DMS114 treated with DMSO at 0.1 percent for 48 hours (cell line): ENCODE data around the gene PRKG1.
A peak's percentile ranks its signal among the peaks of the same experiment; 100 is the strongest.

Source experiments
- DNase-seq: peaks from one replicate; lab custom pipeline; 2025; ENCODE audit not compliant: unreplicated experiment; lab: John Stamatoyannopoulos, UW

Gene PRKG1

DNA sequence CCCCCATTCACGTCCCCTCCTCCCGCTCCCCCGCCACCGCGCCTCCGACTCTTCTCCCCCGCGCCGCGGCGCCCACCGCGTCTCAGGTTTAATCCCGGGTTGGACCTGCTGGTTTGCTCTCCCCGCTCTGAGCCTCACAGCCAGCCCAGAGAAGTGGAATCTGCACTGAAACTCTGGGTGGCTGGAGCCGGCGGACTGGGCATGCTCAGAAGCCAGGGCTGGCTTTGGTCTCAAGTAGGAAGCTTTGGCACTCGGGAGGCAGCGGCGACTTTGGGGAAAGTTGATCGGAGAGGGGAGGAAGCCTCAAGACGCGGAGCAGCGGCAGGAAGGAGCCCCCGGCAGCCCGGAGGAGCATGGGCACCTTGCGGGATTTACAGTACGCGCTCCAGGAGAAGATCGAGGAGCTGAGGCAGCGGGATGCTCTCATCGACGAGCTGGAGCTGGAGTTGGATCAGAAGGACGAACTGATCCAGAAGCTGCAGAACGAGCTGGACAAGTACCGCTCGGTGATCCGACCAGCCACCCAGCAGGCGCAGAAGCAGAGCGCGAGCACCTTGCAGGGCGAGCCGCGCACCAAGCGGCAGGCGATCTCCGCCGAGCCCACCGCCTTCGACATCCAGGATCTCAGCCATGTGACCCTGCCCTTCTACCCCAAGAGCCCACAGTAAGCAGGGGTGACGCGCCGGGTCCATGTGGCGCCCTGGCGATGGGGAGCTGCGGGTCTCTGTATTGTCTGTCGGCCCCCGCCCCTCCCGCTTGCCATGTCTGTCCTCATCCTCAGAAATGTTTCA is at the start of gene PRKG1:
Gene PRKG1, plus strand, starts transcription at position 250 of the 791 bp plus-strand sequence.
- peak; percentile 35 for DNase-seq

DNA sequence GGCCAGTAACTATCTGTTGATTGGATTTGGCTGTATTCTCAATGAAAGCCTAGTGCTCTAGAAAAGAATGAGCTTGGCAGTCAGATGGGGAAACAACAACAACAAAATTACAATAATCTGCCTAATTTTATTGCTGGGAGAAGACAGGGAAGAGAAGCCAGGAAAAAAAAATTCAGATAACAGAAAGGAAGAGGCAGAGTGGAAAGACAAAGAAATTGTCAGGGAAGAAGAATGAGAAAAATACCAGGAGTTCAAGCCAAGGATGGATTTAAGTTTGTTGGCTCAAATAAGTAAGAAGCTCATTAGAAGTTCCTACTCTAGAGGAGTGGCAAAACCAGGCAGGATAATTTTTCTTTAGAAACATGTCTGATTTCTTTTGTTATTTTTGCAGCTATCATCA is 45.9 kb upstream of the PRKG1 start:
- DNase-seq = no peak

- no peak for DNase-seq
Measured at GRCh38 chr10:51029172-51029641, 45.1 kb upstream of the PRKG1 start.

GRCh38 chr10:51030480-51030879 is 43.8 kb upstream of the PRKG1 start:
- no peak for DNase-seq

DNA sequence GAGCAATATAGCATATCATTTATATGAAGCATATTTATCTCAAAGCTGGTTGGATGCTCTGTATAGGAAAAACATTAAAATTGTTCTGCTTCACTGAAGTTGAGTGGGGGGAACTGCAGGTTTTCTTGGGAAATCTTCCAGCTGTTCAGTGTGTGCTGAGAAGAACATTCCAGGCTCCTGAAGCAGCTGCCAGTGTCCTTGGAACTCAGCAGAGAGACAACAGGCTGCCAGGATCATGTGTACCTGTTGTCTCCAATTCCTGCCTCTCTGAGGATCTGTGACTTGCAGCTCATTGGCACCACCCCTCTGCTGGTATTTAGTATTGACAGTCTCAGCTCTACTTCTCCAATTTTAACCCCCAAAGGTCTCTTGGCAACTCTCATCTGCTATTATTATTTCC is 42.3 kb upstream of the PRKG1 start:
- no peak for DNase-seq

- DNase-seq = no peak
Measured at GRCh38 chr10:51034769-51035168, 39.5 kb upstream of the PRKG1 start.

- no peak for DNase-seq
Measured at GRCh38 chr10:51035344-51035743, 38.9 kb upstream of the PRKG1 start.

DNA sequence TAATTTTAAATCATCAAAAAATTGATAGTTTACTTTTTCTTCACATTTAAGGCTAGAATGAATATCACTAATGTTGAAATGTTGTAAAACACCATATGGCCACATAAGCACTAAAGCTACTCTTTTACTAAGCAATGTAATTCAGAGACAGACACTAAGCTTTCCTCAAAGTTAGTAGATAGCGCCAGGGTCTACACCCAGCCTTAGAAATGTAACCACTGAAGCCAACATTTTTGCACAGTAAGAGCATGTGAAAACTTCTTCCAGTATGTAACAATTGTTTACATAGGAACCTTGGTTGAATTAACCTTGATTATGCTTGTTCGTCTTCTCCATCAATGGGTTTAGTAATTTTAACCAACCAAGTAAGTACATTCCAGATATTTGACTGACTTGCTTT is 28.4 kb upstream of the PRKG1 start:
- no peak for DNase-seq

DNA sequence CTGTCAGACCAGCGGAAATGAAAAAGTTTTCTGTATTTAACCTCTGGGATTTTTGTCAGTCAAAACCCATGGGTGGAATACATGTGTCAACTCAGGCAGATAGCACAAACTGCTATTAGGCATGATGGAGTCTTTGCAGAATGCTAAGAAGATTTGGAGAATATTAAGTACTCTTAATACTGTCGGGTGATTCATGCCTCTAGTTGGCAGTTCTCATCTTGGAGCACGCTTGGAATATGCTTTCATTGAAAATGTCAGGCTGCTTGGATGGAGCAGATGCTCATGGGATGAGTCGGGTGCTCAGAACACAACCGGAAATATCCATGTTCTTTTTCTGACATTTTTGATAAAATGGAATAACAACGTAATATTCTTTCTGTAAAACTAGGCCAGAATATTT is 27.6 kb upstream of the PRKG1 start:
- DNase-seq = no peak

- DNase-seq = no peak
Measured at GRCh38 chr10:51047857-51048256, 26.4 kb upstream of the PRKG1 start.

DNA sequence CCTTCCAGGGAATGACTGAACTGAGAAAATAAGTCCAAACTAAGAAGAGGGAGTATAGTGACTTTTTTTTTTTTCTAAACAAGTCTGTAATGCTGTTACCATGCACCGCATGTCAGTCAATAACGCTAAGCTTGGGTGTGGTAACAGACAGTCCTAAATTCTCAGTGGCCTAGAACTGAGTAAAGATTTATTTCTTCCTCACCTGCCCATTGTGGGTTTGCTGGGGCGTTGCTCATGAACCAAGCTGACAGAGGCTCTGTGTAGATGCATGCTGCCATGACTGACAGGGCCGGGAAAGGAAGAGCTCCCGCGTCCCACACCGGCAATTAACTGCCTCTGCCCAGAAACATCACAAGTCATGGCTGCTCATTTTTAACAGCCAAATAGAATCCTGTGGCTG is 25.5 kb upstream of the PRKG1 start:
- DNase-seq = no peak

GRCh38 chr10:51052163-51052562 is 22.1 kb upstream of the PRKG1 start:
- no peak for DNase-seq

DNA sequence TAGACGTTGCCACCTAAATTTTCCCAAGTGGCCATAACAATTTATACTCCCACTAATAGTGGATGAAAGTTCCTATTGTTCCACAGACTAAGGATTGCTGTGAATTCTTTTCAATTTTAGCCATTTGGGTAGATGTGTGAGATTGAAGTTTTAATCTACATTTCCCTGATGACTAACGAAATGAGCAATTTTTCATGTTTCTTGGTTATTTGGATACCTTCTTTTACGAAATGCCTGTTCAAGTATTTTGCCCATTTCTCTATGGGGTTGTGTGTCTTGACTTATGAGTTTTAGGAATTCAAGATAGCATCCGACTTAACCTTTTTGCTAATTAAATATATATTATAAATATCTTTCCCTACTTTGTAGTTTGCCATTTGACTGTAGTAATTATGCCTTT is 16.4 kb upstream of the PRKG1 start:
- no peak for DNase-seq

- no peak for DNase-seq
Measured at GRCh38 chr10:51063166-51063565, 11.1 kb upstream of the PRKG1 start.

DNA sequence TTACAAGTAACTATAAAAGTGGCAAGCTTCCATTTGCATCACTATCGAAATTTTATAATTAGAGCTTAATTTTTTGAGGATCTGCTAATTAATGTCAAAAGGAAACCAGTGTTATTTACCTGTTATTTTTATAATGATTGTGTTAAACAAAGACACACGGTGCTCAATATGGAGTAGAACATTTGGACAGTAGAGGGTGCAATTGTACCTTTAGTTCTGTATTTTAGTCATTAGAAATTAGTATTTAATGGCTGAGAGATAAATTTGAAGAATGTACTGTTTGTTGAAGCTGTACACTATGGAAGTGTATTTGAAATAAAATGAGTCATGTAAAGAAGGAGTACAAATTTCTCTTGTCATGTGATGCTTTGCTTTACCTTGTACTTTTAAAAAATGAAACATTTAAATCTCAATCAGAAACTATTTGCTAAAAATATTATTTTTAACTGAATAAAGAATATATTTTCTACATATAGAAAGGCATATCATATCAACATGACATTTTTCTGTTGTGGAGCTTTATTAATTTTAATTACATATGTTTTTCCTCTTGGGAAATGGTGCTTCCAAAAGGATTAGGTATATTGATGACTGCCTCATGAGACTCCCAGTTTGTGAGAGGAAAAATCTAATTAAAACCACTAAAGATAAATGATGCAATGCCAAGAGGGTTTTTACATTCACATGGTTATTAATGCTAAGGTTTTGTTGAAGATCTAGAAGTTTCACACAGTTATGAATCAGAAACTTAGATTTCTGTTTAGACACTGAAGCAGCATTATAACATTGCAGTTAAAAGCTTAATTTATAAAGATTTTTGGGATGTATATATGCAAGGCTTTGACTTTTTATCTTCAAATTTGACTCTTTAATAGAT is 10.4 kb upstream of the PRKG1 start:
- DNase-seq = no peak

DNA sequence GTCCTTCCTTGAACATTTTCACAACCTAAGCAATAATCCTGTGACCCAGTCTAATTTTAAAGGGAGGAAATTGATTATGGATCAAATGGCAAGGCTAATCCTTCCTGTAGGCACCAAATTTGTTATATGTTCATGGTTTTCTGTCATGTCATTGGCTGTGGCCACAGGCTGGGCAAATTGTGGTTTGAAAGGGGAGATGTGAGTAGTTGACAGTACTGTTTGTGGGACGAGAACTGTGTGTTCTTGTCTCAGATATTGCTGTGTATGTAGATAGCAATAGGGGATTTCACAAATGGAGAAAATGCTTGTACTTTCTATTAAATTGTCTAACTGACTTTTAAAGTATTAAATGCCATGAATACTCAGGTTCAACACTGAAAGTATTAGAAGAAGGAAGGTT is 8.1 kb upstream of the PRKG1 start:
- no peak for DNase-seq

DNA sequence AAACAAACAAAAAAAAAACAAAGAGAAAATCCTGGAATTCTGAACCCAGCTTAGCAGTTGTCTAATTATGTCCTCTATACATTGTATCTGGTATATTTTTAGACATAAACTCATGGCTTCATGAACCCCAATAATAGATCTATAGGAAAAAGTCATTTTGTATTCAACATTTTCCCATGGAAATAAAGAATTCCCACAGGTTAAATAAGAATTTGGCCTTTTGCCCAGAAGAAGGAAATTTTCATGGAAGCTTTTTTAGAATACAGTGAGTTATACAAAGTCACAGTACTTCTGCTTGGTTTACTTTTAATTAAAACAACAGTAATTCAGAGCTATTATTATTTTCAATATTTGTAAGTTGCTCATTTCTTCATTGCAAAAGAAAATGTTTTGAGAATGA is 2.1 kb upstream of the PRKG1 start:
- DNase-seq = no peak

- no peak for DNase-seq
Measured at GRCh38 chr10:51072921-51073434, 1.3 kb upstream of the PRKG1 start.

- no peak for DNase-seq
Measured at GRCh38 chr10:51073453-51074237, 642 bp upstream of the PRKG1 start.

DNA sequence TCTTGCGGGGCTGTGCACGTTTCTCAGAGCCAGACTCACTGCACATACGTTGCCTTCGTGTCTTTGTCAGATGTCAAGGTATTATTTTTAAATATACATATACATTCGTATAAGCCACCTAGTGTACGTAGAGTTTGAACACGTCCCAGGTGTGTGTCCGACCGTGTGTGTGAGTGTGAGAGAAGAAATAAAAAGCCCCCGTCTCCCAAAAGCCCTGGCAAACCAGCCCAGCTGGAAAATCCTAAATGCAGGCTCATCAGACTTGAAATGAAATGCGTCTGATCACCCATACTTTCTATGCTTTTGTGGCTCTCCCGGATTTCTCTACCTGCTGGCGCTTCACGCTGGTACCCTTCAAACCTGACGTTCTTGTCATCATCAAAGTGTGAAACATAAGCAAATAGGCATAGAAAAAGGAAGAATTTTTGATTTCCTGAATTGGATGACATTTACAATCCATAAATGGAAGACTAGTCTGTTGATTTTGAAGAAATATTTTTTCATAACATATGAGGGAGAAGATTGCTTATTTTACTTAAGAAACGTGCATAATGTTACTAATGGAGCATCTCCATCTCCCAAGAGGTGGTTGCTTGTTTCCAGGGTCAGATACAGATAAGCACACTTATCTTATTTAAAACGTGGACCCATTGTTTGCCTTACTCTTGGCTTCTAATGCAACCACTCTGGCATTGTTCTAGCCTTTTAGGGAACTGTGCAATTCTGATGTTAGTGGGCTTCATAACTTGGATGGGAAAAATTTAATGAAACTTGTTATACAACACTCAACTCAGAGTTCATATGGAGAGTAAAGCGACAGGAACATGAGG is 971 bp downstream of the PRKG1 start:
- DNase-seq = no peak
